ENCODE data around the gene HEXB.
"Not testable (repeated sequence)": the region's sequence is repeated elsewhere in the genome, so short reads cannot be mapped to it uniquely, and the experiment has no call there.

Gene HEXB

DNA sequence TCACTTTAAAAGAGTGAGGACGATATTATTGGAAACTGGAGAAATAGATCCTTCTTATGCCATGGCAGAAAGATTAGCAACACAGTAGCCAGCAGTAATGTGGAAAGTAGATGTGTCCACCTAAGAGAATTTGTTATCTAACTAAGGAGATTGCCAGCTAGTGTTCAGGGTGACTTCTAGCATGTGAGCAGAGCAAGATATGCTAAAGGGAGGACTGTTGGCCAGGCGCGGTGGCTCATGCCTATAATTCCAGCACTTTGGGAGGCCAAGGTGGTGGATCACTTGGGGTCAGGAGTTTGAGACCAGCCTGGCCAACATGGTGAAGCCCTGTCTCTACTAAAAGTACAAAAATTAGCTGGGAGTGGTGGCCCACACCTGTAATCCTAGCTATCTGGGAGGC is 5.7 kb upstream of the HEXB start:
- H3K27ac ChIP-seq (ENCODE audit: low read depth, low read length); DNase-seq; H4K5ac ChIP-seq (ENCODE audit: low read length); H3K79me2 ChIP-seq (ENCODE audit: control insufficient read depth, insufficient read depth, low read length); H3K4me1 ChIP-seq (ENCODE audit: control insufficient read depth, low read depth, low read length); H3K4me3 ChIP-seq (ENCODE audit: low read length); H3K9ac ChIP-seq (ENCODE audit: low read length); H2BK5ac ChIP-seq (ENCODE audit: low read length); H3K56ac ChIP-seq (ENCODE audit: low read length); H3K18ac ChIP-seq (ENCODE audit: low read length); H3K27me3 ChIP-seq (ENCODE audit: insufficient read depth, low read length, poor library complexity); H3K79me1 ChIP-seq (ENCODE audit: low read length); H2AK5ac ChIP-seq (ENCODE audit: low read length); H3K4ac ChIP-seq (ENCODE audit: low read depth, low read length); H3K36me3 ChIP-seq (ENCODE audit: control insufficient read depth, insufficient read depth, low read length); H3K23ac ChIP-seq (ENCODE audit: low read length); H2BK15ac ChIP-seq (replicated peaks; ENCODE audit: low read depth); H3K4me2 ChIP-seq (ENCODE audit: low read length); H2BK120ac ChIP-seq (ENCODE audit: low read depth, low read length); H4K8ac ChIP-seq (ENCODE audit: low read depth, low read length): not testable (repeated sequence)
- no CpG with 5 or more reads among the region's 3 CpGs for WGBS (ENCODE audit: extremely low coverage, insufficient coverage, low lambda C conversion rate)

DNA sequence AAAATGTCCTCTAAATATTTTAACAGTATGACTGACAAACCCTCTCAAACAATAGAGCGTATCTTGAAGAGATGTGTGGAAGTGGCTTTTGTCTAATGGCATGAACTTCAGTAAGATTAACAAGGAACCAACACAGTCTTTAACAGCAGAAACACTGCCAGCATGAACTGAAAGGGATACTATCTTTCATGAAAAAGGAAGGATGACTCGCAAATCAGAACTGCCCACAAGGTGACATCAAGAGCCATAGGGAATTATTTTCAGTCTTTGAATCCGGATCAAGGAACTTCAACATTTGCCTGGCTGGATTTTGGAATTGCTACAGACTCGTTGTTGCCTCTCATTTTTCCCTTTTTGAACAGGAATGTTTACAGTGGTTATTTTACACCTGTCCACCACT is 5.1 kb upstream of the HEXB start:
- Histone ChIP-seq H3K56ac (ENCODE audit: low read length) (no peak overlapping the region), H4K5ac (ENCODE audit: low read length) (no peak overlapping the region), H3K79me1 (ENCODE audit: low read length) (no peaks in the 10 kb centered on the region), H3K18ac (ENCODE audit: low read length) (no peak overlapping the region), H4K8ac (ENCODE audit: low read depth, low read length) (no peak overlapping the region), H3K4ac (ENCODE audit: low read depth, low read length) (no peak overlapping the region), H3K27ac (ENCODE audit: low read depth, low read length) (no peak overlapping the region), H3K4me1 (ENCODE audit: control insufficient read depth, low read depth, low read length) (no peaks in the 10 kb centered on the region), H2BK5ac (ENCODE audit: low read length) (no peak overlapping the region), H3K27me3 (ENCODE audit: insufficient read depth, low read length, poor library complexity) (no peaks in the 10 kb centered on the region), H2BK15ac (replicated peaks; ENCODE audit: low read depth) (no peak overlapping the region), H3K23ac (ENCODE audit: low read length) (no peak overlapping the region), H2BK120ac (ENCODE audit: low read depth, low read length) (no peak overlapping the region), H3K36me3 (ENCODE audit: control insufficient read depth, insufficient read depth, low read length) (no peaks in the 10 kb centered on the region), H3K4me2 (ENCODE audit: low read length) (no peak overlapping the region), H3K4me3 (ENCODE audit: low read length) (no peak overlapping the region), H3K9ac (ENCODE audit: low read length) (no peak overlapping the region), H2AK5ac (ENCODE audit: low read length) (no peak overlapping the region), H3K79me2 (ENCODE audit: control insufficient read depth, insufficient read depth, low read length) (no peaks in the 10 kb centered on the region)
- no CpG with 5 or more reads among the region's 4 CpGs for WGBS (ENCODE audit: extremely low coverage, insufficient coverage, low lambda C conversion rate)
- no peak for DNase-seq

DNA sequence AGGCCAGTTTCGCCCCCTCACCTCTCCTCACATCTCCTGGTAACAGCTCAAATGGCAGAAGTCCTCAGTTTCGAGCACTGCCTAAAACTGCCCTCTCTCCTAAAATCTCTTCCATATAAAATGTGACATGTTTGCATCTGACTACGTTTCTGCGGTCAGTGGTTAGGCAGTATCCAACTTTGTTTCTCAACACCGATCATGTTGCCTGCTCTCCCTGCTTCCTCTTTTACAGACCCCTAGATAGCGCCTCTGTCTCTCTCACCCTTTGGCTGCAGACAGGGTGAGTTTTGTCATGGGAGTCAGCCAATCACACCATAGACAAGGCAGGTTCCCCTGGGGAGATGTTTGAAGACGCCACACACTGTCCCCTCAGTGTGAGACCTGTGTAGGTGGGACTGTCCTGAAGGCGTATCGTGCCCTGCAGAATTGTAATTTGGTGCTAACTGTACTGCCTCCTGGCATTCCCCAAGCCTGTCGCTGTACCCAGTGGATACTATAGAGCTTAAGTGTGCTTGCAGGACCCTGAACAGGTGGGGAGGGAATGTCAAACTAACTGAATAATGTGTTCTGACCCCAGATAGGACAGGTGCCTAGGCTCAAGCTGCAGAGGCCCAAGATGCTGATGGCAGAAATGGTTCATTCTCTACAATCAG is 1.1 kb downstream of the HEXB start:
- Histone ChIP-seq H2BK15ac (replicated peaks; ENCODE audit: low read depth) (no peak overlapping the region), H4K5ac (ENCODE audit: low read length) (no peak overlapping the region), H3K79me1 (ENCODE audit: low read length) (no peaks in the 10 kb centered on the region), H2BK5ac (ENCODE audit: low read length) (no peak overlapping the region), H2BK120ac (ENCODE audit: low read depth, low read length) (no peak overlapping the region), H3K79me2 (ENCODE audit: control insufficient read depth, insufficient read depth, low read length) (no peaks in the 10 kb centered on the region), H3K4me1 (ENCODE audit: control insufficient read depth, low read depth, low read length) (peaks cover 2% of the 10 kb centered on the region), H3K27me3 (ENCODE audit: insufficient read depth, low read length, poor library complexity) (no peaks in the 10 kb centered on the region), H3K4me2 (ENCODE audit: low read length) (peak overlapping the region; percentile 19), H3K18ac (ENCODE audit: low read length) (no peak overlapping the region), H2AK5ac (ENCODE audit: low read length) (no peak overlapping the region), H3K27ac (ENCODE audit: low read depth, low read length) (no peak overlapping the region), H3K56ac (ENCODE audit: low read length) (peak overlapping the region; percentile 98), H3K9ac (ENCODE audit: low read length) (peak overlapping the region; percentile 80), H3K4me3 (ENCODE audit: low read length) (no peak overlapping the region), H3K36me3 (ENCODE audit: control insufficient read depth, insufficient read depth, low read length) (no peaks in the 10 kb centered on the region), H3K4ac (ENCODE audit: low read depth, low read length) (no peak overlapping the region), H4K8ac (ENCODE audit: low read depth, low read length) (no peak overlapping the region), H3K23ac (ENCODE audit: low read length) (no peak overlapping the region)
- peak; percentile 14 for DNase-seq
- no CpG with 5 or more reads among the region's 10 CpGs for WGBS (ENCODE audit: extremely low coverage, insufficient coverage, low lambda C conversion rate)

DNA sequence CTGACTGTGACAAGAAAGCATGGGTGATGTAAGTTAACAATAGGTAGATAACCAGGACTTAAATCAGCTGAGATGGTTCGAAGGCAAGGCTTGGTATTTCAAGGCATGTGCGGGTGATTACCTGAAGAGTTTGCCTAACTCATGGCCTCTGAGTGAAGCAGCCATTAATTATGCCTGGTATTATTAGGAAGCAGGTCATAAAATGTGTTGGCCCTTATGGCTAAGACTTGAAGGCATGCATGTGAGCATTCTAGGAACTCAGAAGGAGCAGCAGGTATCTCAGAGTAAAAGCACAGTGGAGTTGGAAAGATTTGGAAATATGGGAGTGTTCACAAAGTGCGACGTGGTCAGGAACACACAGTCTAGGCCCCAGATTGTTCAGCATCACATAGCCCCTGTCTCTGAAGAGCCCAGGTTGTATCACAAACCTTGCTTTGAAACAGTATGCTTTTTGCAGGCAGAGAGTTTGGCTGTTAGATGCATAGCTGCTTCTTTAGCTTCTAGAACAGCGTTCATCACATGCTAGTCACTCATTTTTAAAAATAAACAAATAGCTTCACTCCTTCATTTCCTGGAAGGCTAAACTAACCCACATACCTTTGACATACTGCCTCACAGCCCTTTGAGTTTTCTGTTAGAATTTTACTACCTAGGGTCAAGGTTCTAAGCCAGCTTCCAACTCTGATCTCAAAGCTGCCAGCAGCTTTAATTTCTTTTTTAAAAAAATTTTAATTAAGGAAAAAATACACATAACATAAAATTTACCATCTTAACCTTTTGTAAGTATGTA is 2.1 kb downstream of the HEXB start:
- Histone ChIP-seq H2BK5ac (ENCODE audit: low read length) (no peak overlapping the region), H3K9ac (ENCODE audit: low read length) (no peak overlapping the region), H3K4me3 (ENCODE audit: low read length) (no peak overlapping the region), H4K5ac (ENCODE audit: low read length) (no peak overlapping the region), H4K8ac (ENCODE audit: low read depth, low read length) (no peak overlapping the region), H3K56ac (ENCODE audit: low read length) (no peak overlapping the region), H3K4ac (ENCODE audit: low read depth, low read length) (no peak overlapping the region), H2BK120ac (ENCODE audit: low read depth, low read length) (no peak overlapping the region), H3K27ac (ENCODE audit: low read depth, low read length) (no peak overlapping the region), H3K79me1 (ENCODE audit: low read length) (no peaks in the 10 kb centered on the region), H2AK5ac (ENCODE audit: low read length) (no peak overlapping the region), H3K18ac (ENCODE audit: low read length) (no peak overlapping the region), H3K36me3 (ENCODE audit: control insufficient read depth, insufficient read depth, low read length) (no peaks in the 10 kb centered on the region), H3K4me2 (ENCODE audit: low read length) (no peak overlapping the region), H2BK15ac (replicated peaks; ENCODE audit: low read depth) (no peak overlapping the region), H3K4me1 (ENCODE audit: control insufficient read depth, low read depth, low read length) (peaks cover 2% of the 10 kb centered on the region), H3K79me2 (ENCODE audit: control insufficient read depth, insufficient read depth, low read length) (no peaks in the 10 kb centered on the region), H3K27me3 (ENCODE audit: insufficient read depth, low read length, poor library complexity) (no peaks in the 10 kb centered on the region), H3K23ac (ENCODE audit: low read length) (no peak overlapping the region)
- no CpG with 5 or more reads among the region's 5 CpGs for WGBS (ENCODE audit: extremely low coverage, insufficient coverage, low lambda C conversion rate)
- no peak for DNase-seq

DNA sequence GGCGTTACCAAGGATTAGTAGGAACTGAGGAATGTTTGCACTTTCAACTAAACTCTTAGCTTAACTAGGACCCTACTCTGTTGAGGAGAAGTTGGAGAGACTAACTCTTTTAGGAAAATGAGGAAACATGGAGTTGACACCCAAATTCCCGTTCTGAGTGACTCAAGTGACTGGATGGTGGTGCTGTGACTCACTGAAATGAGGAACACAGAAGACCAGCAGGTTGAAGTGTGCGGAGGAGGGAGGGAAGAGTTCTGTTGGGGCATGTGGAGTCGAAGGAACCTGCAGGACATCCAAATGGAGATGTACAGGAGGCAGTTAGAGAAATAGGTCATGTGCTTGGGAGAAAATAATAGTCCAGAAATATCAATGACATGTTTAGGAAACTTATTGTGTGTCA is 8.2 kb downstream of the HEXB start:
- no peak overlapping the region for H3K18ac ChIP-seq (ENCODE audit: low read length)
- H3K4me3 ChIP-seq (ENCODE audit: low read length): no peak overlapping the region
- no peak overlapping the region for H3K9ac ChIP-seq (ENCODE audit: low read length)
- no CpG with 5 or more reads among the region's 4 CpGs for WGBS (ENCODE audit: extremely low coverage, insufficient coverage, low lambda C conversion rate)
- no peak overlapping the region for H2BK5ac ChIP-seq (ENCODE audit: low read length)
- H3K56ac ChIP-seq (ENCODE audit: low read length): no peak overlapping the region
- H3K27me3 ChIP-seq (ENCODE audit: insufficient read depth, low read length, poor library complexity): no peaks in the 10 kb centered on the region
- no peak overlapping the region for H3K4ac ChIP-seq (ENCODE audit: low read depth, low read length)
- H2BK120ac ChIP-seq (ENCODE audit: low read depth, low read length): no peak overlapping the region
- H3K79me2 ChIP-seq (ENCODE audit: control insufficient read depth, insufficient read depth, low read length): no peaks in the 10 kb centered on the region
- H4K8ac ChIP-seq (ENCODE audit: low read depth, low read length): no peak overlapping the region
- no peak overlapping the region for H3K4me2 ChIP-seq (ENCODE audit: low read length)
- no peak overlapping the region for H3K27ac ChIP-seq (ENCODE audit: low read depth, low read length)
- H3K36me3 ChIP-seq (ENCODE audit: control insufficient read depth, insufficient read depth, low read length): no peaks in the 10 kb centered on the region
- no peak for DNase-seq
- no peak overlapping the region for H3K23ac ChIP-seq (ENCODE audit: low read length)
- no peaks in the 10 kb centered on the region for H3K4me1 ChIP-seq (ENCODE audit: control insufficient read depth, low read depth, low read length)
- H2AK5ac ChIP-seq (ENCODE audit: low read length): no peak overlapping the region
- no peak overlapping the region for H2BK15ac ChIP-seq (replicated peaks; ENCODE audit: low read depth)
- H4K5ac ChIP-seq (ENCODE audit: low read length): no peak overlapping the region
- no peaks in the 10 kb centered on the region for H3K79me1 ChIP-seq (ENCODE audit: low read length)

All from mesendoderm (in vitro differentiated cells).